GM12878 (cell line): ENCODE measurements around the gene PROX1. TPM values are rescaled to one million over a fixed set of nuclear protein-coding genes. Genes with fewer than 3 reads are reported as not detected.

Source experiments
- ATAC-seq: fragments of 200-7000 bp; cut with Tn5 transposase; 3 replicates; pipeline ENCODE4 v1.9.1; 2020; ENCODE audit warnings: mild to moderate bottlenecking, moderate library complexity
- BruUV-seq: library from RNA; stranded (reverse); fragments of 400-500 nt; replicated peaks from 2 replicates; lab custom pipeline; 2021; lab: Mats Ljungman, UMichigan
- CTCF ChIA-PET: fragments of 300-600 bp; sonication (Branson Sonifier 250); formaldehyde crosslinking; extraction: SDS; loops from one replicate; lab custom pipeline; 2021; ENCODE audit warnings: inconsistent platforms; lab: Yijun Ruan, JAX
- POLR2A ChIA-PET: fragments of 350-600 bp; formaldehyde crosslinking; extraction: SDS; loops from one replicate; lab custom pipeline; 2021; ENCODE audit warnings: inconsistent platforms; lab: Charles Lee
- RAD21 ChIA-PET: fragments of 300-600 bp; sonication (Branson Sonifier 250); formaldehyde crosslinking; loops from one replicate; lab custom pipeline; 2023; ENCODE audit warnings: antibody characterized with exemption; ENCODE audit not compliant: unreplicated experiment; lab: Charles Lee
- SMC1A ChIA-PET: fragments of 300-600 bp; sonication (Branson Sonifier 250); formaldehyde crosslinking; loops from one replicate; lab custom pipeline; 2023; ENCODE audit not compliant: unreplicated experiment, uncharacterized antibody; lab: Charles Lee
- DNase-seq: peaks from one replicate; pipeline ENCODE4 v3.0.0-alpha.2; 2011; ENCODE audit warnings: low read depth, low spot score
- FAIRE-seq: peaks from 3 replicates; lab custom pipeline; 2011; peaks lifted over from hg19 to GRCh38; lab: Jason Lieb, UNC
- H2AFZ ChIP-seq: 2 replicates; pipeline ENCODE4 v1.6.0; 2011; ENCODE audit warnings: low read depth, low read length, control low read depth; ENCODE audit not compliant: control insufficient read depth
- H3K27ac ChIP-seq: 2 replicates; pipeline ENCODE4 v1.5.1; 2011; ENCODE audit warnings: control low read depth; ENCODE audit not compliant: control insufficient read depth, insufficient read depth
- H3K27me3 ChIP-seq, 2 experiments: replicated peaks in 1 of 2; 2 replicates each; pipeline versions ENCODE4 v1.6.0 to v1.6.1; 2011; ENCODE audit warnings: low read length in 1 of 2; ENCODE audit not compliant: control insufficient read depth in 2 of 2, insufficient read depth in 2 of 2
- H3K36me3 ChIP-seq, 2 experiments: 2 replicates each; pipeline ENCODE4 v1.5.1; 2011; ENCODE audit warnings: low read length in 1 of 2; ENCODE audit not compliant: control insufficient read depth in 2 of 2, insufficient read depth in 2 of 2
- H3K4me1 ChIP-seq: 2 replicates; pipeline ENCODE4 v1.6.1; 2011; ENCODE audit warnings: mild to moderate bottlenecking, low read length, moderate library complexity, mixed read lengths; ENCODE audit not compliant: control insufficient read depth, insufficient read depth
- H3K4me2 ChIP-seq: 2 replicates; pipeline ENCODE4 v1.6.0; 2011; ENCODE audit warnings: control low read depth; ENCODE audit not compliant: control insufficient read depth, insufficient read depth
- H3K4me3 ChIP-seq: fragments of 200-600 bp; sonication (generic); 2 replicates; pipeline ENCODE4 v1.5.1; 2016
- H3K79me2 ChIP-seq: 2 replicates; pipeline ENCODE4 v1.6.0; 2011; ENCODE audit warnings: low read length; ENCODE audit not compliant: control insufficient read depth, insufficient read depth
- H3K9ac ChIP-seq: 2 replicates; pipeline ENCODE4 v1.8.0; 2011; ENCODE audit warnings: low read length, control low read depth, mixed read lengths; ENCODE audit not compliant: control insufficient read depth, insufficient read depth
- H3K9me3 ChIP-seq: replicated peaks from 3 replicates; pipeline ENCODE4 v1.5.1; 2011; ENCODE audit warnings: mild to moderate bottlenecking, low read length; ENCODE audit not compliant: control insufficient read depth, insufficient read depth
- H4K20me1 ChIP-seq: 2 replicates; pipeline ENCODE4 v1.6.0; 2011; ENCODE audit not compliant: control insufficient read depth, insufficient read depth
- EP300 ChIP-seq, 2 experiments: fragments of 150-350 bp in 1 of 2; IDR thresholded peaks; 2 replicates each; pipeline ENCODE4 v1.6.1; 2011 to 2012; ENCODE audit warnings: low read depth in 2 of 2, low read length in 2 of 2, borderline replicate concordance in 1 of 2, improper control_type of control experiment in 1 of 2, inconsistent platforms in 1 of 2; ENCODE audit not compliant: control insufficient read depth in 1 of 2
- MTA3 ChIP-seq: IDR thresholded peaks from 2 replicates; pipeline ENCODE4 v1.6.1; 2012; ENCODE audit warnings: low read length, inconsistent platforms, borderline replicate concordance
- MXI1 ChIP-seq: fragments of 150-350 bp; IDR thresholded peaks from 2 replicates; pipeline ENCODE4 v1.6.1; 2011; ENCODE audit warnings: low read depth, mild to moderate bottlenecking, inconsistent platforms, low read length, improper control_type of control experiment
- ZBTB4 ChIP-seq: fragments of 450-650 bp; formaldehyde crosslinking; IDR thresholded peaks from 2 replicates; pipeline ENCODE4 v1.4.0; 2022; ENCODE audit warnings: mild to moderate bottlenecking, moderate library complexity
- ZNF274 ChIP-seq: IDR thresholded peaks from one replicate; pipeline ENCODE4 v1.8.0; 2011; ENCODE audit not compliant: insufficient read length, insufficient read depth
- ZNF592 ChIP-seq: fragments of 450-650 bp; IDR thresholded peaks from 2 replicates; pipeline ENCODE4 v1.6.1; 2017; ENCODE audit warnings: mild to moderate bottlenecking, moderate library complexity
- WGBS: methylation state at CpG from one replicate; pipeline ENCODE4 v1.1.6; 2016; ENCODE audit warnings: low lambda C conversion rate; ENCODE audit not compliant: insufficient replicate concordance, insufficient coverage; ENCODE audit errors: missing lambda C conversion rate; 5-methylcytosine and 5-hydroxymethylcytosine counted together
- in situ Hi-C: fragments of 300-500 bp; cut with MboI; formaldehyde crosslinking; loops from 9 replicates; pipeline ENCODE4 v1.14.3; 2018; ENCODE audit warnings: mixed read lengths
- intact Hi-C: fragments of 100-400 bp; cut with micrococcal nuclease; formaldehyde crosslinking; loops from one replicate; pipeline ENCODE4 v1.14.2; 2022; ENCODE audit not compliant: unreplicated experiment
- polyA plus RNA-seq, 11 experiments: library from polyadenylated mRNA; depleted of rRNA in 4 of 11; unstranded in 6 of 11; stranded (reverse) in 5 of 11; fragments of >200 nt; fragmentation: Nextera tagmentation in 4 of 11; fragmentation: Illumina TruSeq in 1 of 11; extraction: Ambion mirVana in 4 of 11; extraction: Trizol in 1 of 11; gene quantifications; 1 replicate in 1 of 11; 2 replicates in 10 of 11; pipeline versions ENCODE4 v1.2.1 to v1.2.3, GENCODE V29; 2011 to 2016; ENCODE audit warnings: inconsistent platforms in 2 of 11, missing spikeins in 2 of 11, low read depth in 1 of 11
- total RNA-seq, 4 experiments: library from RNA; depleted of rRNA in 3 of 4; stranded (reverse); fragments of >200 nt in 3 of 4; fragmentation: Illumina TruSeq in 1 of 4; extraction: Trizol in 1 of 4; gene quantifications; 2 replicates each; pipeline versions ENCODE4 v1.2.1 to v1.2.3, GENCODE V29; 2013 to 2021
- TF ChIP-seq, protein P1 (sequence below): IDR thresholded peaks from 2 replicates; pipeline ENCODE4 v1.6.1; 2011; ENCODE audit warnings: mild to moderate bottlenecking, low read depth, low read length, moderate library complexity; ENCODE audit not compliant: insufficient replicate concordance

PROX1 gene
- total and polyA plus RNA-seq, 10 of the 15 experiments (the other 5 are each of a cell fraction or from before 2014, with no cell fraction given), result under 0.01 to 0.44 (median 0.03) TPM; not detected in 4

- no peak for TF ChIP-seq ZNF592
- TF ChIP-seq MTA3, result no peak
- TF ChIP-seq, protein P1, sequence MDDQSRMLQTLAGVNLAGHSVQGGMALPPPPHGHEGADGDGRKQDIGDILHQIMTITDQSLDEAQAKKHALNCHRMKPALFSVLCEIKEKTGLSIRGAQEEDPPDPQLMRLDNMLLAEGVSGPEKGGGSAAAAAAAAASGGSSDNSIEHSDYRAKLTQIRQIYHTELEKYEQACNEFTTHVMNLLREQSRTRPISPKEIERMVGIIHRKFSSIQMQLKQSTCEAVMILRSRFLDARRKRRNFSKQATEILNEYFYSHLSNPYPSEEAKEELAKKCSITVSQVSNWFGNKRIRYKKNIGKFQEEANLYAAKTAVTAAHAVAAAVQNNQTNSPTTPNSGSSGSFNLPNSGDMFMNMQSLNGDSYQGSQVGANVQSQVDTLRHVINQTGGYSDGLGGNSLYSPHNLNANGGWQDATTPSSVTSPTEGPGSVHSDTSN, result no peak
- TF ChIP-seq EP300 (IDR thresholded peaks at IDR 0.05; ENCODE audit: borderline replicate concordance in 1 of 2, control insufficient read depth in 1 of 2, low read depth in 2 of 2, low read length in 2 of 2), result no peak
These were observed 21.8 kb downstream of the PROX1 start (continued) for GRCh38 chr1:214009423-214010196.

GRCh38 chr1:214010197-214010573 is 22.4 kb downstream of the PROX1 start:
- H3K4me3 ChIP-seq, result no peak overlapping the region
- H4K20me1 ChIP-seq, result no peaks in the 10 kb centered on the region
- no peak for DNase-seq
- FAIRE-seq, result no peak
- H3K4me1 ChIP-seq, result no peaks in the 10 kb centered on the region
- no peak overlapping the region for H3K4me2 ChIP-seq
- no peak for ATAC-seq
- SMC1A ChIA-PET, result no interaction called here
- no peak overlapping the region for H3K27ac ChIP-seq
- no peak overlapping the region for H3K9ac ChIP-seq
- H2AFZ ChIP-seq, result no peak overlapping the region
- WGBS, result 8% methylated on average over 1 of the region's 1 CpG
- no TSS peak for BruUV-seq
- H3K36me3 ChIP-seq, result no peaks in the 10 kb centered on the region
- no peaks in the 10 kb centered on the region for H3K9me3 ChIP-seq
- CTCF ChIA-PET, result no interaction called here
- intact Hi-C loops (no loop called here), in situ Hi-C loops (no loop called here)
- peaks cover 0 to 2% of the 10 kb centered on the region in 2 experiments; a peak in 1 of 4 replicates for H3K27me3 ChIP-seq
- no peaks in the 10 kb centered on the region for H3K79me2 ChIP-seq
- POLR2A ChIA-PET, result no interaction called here
- RAD21 ChIA-PET, result no interaction called here
- TF ChIP-seq ZBTB4 (CRISPR knock-in tag) (no peak), ZNF274 (no peak), MXI1 (no peak), MTA3 (no peak)
